GM21825 (cell line): ENCODE results near the gene HNRNPAB.
"Not testable (repeated sequence)": the region's sequence is repeated elsewhere in the genome, so short reads cannot be mapped to it uniquely, and the experiment has no call there.

Source experiments
- ATAC-seq: cut with Tn5 transposase; IDR thresholded peaks from one replicate; pipeline ENCODE4 v1.9.1; 2021; ENCODE audit warnings: mild to moderate bottlenecking, moderate library complexity; ENCODE audit not compliant: unreplicated experiment

The HNRNPAB gene

DNA sequence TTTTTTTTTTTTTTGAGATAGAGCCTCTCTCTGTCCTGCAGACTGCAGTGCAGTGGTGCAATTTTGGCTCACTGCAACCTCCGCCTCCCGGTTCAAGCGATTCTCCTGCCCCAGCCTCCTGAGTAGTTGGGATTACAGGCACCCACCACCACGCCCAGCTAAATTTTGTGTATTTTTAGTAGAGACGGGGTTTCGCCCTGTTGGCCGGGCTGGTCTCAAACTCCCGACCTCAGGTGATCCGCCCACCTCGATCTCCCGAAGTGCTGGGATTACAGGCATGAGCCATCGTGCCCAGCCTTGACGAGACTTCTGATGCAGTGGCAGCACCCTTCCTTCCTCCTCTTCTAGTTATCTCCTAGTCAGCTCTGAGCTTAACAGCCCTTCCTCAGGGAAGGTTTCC lies 24.8 kb downstream of the HNRNPAB start:
- not testable (repeated sequence) for ATAC-seq

DNA sequence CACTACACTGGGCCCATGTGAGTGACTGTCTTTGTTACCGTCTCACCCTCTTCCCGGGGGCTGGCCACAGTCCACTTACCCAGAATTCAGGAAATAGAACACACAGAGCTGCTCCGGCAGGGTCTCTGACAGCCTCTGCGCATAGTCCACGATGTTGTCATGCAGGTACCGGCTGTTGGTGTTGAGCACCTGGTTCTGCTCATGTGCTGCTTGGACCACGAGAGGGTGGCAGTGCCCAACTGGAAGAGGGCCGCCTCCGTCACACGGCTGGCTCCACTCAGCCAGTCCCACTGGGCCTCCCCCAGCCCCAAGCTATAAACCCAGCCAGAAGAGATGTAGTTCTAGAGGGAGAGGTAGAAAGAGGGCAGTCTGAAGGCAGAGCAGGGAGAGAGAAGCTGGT lies 25.5 kb downstream of the HNRNPAB start:
- ATAC-seq: no peak

DNA sequence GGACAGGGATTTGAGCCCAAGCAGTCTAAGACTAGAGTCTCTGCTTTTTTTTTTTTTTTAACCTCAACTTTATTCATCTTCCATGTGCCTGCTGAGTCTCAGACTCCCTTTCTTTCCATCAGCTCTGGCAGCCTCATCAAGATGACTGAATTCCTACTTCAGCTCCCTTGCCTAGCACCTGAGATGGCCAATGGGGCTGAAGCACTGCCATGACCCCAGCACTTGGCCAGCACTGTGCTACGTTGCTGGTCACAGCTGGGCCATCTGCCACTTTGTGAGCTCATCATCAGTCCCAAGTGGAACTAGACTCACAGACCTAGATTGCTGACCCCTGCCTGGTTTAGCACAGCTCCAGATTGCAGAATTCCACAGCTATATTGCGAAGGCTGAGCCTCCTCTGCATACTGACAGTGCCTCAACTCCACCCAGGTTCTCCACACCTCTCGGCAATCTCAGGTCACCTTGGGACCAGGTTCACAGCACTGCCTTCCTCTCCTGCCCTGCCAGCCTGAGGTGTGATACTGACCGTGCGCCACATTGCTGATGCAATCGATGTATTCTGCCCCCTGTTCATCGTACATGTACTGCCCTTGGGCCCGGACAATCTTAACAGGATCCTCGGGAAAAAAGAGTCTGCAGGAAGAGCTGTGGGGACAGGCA lies 26.7 kb downstream of the HNRNPAB start:
- ATAC-seq: no peak

DNA sequence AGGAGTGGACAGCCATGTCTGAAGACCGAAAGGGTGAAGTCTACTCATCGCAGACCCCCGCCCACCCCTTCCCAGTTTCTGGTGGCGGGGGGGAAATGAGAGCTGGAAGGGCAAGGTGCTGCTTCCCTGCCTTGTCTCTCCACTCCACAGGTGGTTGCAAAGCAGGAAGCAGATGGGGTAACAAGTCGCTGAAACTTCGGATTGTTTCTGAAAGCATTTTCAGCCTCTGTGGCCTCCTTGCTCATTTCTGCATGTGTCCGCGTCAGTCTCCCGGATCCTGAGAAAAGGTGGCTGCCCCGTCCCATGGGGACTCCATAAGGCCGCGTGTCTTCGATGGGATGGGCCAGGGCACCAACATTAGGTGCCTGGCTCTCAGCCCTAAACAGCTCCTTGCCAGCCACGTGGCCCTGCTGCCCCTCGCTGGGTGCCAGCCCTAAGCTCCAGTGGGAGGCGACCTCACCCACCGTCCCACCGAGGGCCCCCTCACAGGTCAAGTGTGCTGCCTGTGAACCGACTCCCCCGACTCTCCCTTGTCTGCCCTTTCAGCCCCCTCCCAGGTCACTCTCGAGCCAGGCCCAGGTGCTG lies 27.3 kb downstream of the HNRNPAB start:
- ATAC-seq: no peak

DNA sequence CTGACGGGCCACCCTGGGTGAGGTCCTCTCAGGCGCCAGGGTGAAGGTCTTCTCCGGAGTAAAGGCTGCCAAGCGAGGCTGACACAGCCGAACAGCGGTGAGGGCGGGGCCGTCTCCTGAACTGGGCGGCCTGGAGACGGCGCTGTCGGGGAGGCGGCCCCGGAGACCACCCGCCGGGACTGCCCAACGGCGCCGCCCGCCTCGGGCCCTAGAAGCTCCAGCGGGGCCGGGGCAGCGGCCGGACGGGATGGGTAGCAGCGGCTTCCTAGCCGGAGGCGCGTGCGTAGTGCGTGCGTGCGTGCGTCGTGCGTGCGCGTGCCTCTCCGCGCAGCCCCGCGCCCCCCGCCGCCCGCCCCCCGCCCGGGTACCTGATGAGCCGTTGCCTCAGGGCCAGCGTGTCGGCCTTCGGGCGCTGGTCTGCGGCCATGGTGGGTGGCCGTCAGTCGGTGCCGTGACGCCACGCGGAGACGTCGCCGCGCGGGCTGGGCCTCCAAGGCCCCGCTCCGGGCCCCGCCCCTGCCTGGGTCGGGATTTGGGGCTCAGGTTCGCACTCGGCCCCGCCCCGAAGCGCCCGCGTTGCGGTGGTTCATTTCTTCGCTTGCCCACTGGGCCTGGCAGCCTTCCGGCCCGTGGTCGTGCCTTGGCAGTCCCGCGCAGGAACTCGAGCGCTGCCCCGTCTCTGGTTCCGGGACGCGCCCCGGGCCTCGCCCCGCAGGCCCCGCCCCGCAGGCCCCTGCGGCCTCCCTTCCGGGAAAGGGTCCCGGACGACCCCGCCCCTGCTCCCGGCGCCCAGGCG lies 28.0 kb downstream of the HNRNPAB start, which contains the start of gene PHYKPL:
PHYKPL (minus strand) TSS at position 679 of the 796 bp plus-strand sequence; CDS start at position 427, 252 bp downstream.
- ATAC-seq: peak; percentile 58

DNA sequence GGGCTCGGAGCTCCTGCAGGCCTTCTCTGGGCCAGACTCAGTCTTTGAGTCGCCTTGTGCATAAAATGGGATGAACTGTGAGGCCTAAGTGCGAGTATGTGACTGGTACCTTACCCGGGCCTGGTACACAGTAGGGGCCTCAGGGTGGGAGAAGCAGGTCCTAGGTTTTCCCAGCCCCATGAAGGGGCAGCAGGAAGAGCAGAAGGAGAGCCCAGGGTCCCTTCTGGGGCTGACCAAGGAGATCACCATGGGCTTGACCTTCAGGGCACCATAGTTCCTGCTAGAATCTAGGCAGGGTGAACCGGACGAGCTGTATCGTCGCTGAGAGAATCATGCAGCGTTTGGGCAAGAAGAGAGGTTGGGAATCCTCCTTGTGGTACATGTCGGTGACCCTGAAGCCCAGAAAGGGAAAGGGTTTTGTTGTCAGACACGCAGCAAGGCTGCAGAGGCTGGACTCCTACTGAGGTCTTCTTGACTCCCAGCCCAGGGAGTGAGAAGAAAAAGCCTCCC lies 28.6 kb downstream of the HNRNPAB start:
- ATAC-seq: no peak

DNA sequence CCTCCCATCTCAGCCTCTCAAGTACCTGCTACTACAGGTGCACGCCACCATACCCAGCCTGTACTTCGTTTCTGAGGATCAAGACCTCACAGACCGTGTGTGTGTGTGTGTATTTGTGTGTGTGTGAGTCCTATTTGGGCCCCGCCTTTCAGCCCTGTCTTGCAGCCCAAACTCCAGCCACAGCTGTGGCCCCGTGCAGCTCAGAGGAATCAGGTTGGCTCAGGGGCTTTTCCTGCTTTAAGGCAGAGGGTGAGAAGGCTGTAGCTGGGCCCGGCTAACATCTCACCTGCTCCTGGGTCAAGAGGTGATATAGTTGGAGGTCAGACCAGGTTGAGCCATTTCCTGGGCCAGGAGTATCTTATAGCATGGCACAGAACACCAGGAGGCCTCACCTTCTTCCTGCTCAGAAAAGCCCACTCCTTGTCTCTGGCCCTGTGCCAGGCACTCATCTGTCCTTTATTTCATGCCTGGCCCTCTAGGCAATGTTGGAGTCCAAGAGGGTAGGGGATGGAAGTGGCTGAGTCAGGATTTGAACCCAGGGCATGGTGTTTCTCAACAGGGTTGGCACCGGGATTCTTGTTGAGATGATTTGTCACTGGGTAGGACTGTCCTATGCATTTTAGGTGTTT lies 29.9 kb downstream of the HNRNPAB start:
- ATAC-seq: no peak

DNA sequence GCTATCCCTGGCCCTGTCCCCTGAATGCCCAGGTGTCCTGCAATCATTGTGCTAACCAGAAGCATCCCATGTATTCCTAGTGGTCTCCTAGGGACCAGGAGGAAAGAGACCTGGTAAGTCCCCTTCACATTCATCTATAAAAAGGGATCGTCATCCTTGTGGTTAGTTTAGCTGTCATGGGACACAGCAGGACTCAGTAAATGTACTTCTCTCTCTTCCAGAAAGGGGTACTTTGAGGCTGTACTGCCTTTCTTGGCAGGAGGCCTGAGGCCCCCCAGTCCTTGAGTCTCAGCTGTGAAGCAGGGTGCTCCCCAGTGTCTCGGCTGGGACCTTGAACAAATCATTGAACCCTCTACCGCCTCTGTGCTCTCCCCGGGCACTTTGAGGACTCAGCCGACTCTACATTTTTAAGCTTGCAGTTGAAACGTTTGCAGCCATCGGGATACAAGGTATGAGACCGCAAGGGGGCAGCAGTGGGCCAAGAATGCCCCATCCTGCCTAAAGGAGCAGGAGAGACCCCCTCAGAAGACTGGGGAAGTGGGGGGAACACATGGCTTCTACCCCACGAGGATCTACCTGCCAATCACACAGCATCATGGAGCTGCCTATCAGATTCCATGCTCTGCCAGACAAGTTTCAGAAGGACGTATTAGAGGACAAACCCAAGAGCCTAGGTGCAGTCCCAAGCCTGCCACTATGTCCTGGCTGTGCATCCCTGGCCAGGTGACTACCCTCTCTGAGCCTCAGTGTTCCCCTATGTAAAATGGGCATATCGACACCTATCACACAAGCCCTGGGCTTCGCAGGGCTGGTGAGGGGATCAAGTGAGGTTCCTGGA lies 30.6 kb downstream of the HNRNPAB start:
- no peak for ATAC-seq

DNA sequence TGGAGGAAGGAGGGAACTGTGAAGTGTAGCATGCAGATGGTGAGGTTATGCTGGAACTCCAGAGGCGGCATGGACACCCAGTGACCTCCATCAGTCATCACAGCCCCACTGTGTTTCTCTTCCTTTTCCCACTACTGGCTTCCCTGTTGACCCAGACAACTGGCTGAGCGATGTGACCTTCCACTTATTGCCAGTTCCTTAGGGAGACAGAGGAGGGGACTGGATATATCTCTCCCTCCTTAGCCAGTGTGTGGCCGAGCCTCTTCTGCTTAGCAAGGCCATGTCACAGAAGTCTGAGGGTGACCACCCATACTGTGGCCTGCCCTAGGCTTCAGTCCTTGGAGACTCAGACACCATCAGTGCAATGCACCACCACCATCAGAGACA lies 31.2 kb downstream of the HNRNPAB start:
- no peak for ATAC-seq

DNA sequence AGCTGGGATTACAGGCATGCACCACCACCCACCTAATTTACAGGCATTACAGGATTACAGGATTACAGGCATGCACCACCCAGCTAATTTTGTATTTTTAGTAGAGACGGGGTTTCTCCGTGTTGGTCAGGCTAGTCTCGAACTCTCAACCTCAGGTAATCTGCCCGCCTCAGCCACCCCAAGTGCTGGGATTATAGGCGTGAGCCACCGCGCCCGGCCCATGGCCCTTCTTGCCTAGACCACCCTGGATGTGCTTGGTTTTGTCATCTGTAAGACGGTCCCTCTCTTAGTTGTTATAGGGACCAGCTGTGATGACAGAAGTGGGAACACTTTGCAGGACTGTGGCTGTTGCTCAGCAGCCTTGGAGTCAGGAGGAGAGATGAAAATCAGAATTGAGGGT lies 31.8 kb downstream of the HNRNPAB start:
- ATAC-seq: no peak

DNA sequence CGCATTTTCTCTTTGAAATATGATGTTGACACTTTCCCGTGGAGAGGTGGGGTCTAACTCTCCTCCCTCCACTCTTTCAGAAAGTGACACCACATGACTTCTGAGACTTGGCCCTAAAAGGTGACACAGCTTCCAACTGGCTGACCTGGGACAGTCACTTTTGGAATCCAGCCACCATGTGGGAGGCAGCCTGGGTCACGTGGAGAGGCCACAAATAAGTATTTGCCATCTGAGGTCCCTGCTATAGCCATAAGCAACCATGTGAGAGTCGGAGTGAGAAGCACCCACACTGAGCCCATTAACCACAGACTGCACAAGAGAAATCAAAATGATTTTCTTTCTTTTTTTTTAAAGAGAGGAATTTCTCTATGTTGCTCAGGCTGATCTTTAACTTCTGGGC lies 32.3 kb downstream of the HNRNPAB start:
- no peak for ATAC-seq

DNA sequence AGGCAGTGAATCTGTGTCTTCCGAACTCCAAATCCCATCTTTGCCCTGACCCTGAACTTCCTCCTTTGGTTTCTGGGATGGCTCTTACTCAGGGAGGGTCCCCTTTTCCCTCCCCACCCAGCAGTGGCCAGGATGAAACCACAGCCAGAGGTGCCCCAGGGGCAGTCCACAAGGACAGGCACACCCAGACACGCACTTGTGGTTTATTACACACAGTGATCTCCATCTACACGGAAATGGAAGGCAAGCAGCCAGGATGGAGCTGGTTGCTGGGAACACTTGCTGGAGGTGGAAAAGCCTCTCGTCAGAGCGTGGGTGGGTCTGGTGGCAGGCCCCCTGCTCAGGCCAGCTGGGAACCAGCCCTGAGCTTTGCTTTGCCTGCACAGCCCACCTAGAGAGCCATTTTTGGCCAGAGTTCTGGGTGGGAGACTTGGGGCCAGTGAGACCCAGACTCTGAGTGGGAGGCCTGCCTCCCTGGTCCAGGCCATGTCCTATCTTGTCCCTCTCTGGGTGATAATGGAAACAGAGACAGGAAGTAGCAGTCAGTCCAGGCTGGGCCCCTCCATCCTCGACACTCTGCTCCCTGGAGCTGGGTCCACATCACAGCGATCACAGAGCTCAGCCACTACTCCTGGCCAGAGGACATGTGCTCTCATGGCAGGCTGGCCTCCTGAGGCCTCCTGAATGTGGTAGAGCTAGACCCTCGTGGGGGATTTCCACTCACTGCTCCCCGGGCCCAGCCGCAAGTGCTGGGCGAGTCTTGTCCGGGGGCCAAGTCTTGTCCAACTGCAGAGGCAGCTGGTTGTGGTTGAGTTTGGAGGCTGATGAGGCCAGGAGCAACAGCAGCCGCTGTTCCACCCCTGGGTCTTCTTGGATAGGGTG lies 33.3 kb downstream of the HNRNPAB start:
- no peak for ATAC-seq

DNA sequence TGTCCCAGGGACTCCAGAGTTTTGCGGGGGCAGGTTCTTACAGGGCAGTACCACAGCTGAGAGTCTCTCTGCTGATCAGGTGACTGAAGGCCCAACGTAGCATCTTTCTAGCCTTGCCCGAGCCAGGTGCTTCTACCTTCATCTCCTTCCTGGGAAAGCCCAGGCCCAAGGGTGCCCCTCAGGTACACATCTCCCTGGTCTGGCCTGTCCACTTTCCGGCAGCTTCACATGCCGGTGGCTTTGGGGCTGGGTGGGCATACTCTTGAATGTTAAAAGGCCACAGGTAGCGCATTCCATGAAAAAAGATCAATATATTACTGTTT lies 33.9 kb downstream of the HNRNPAB start:
- ATAC-seq: no peak

DNA sequence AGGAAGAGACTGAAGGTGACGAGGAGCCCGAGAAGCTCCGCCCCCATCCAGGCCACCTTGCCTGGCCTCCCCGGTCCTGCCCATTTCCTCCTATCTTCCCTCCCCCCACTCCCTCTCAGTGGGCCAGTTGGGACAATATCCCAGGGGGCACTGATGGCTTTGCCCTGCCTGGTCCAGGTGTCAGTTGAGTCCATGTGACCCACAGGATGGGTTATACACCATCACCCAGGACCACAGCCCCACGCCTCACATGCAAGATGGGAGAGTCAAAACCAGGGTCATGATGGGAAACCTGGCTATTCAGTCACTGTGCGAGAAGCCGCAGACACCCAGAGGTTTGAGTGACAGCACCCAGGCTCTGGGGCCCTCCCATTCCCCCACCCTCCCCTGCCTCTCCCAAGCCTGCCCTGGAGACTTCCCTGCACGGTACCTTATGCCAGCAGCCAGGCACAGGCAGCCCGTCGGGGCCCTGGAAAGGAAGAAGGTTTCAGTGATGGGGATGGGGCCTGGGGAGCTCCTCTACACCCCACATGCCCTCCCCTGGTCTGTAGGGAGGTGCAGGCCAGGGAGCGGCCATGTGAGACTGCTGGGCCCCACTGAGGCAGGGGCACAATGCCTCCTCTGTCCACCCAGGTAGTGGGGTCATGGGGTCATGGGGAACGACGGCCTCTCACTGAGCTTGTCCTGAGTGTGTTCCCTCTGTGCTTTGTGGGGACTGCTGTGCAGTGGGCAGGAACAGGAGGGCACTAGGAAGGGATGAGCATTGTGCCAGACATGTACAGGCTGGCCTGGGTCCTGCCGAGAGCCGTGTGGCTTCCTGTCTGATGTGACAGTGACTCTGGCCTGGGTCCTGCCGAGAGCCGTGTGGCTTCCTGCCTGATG lies 34.6 kb downstream of the HNRNPAB start:
- ATAC-seq: no peak

DNA sequence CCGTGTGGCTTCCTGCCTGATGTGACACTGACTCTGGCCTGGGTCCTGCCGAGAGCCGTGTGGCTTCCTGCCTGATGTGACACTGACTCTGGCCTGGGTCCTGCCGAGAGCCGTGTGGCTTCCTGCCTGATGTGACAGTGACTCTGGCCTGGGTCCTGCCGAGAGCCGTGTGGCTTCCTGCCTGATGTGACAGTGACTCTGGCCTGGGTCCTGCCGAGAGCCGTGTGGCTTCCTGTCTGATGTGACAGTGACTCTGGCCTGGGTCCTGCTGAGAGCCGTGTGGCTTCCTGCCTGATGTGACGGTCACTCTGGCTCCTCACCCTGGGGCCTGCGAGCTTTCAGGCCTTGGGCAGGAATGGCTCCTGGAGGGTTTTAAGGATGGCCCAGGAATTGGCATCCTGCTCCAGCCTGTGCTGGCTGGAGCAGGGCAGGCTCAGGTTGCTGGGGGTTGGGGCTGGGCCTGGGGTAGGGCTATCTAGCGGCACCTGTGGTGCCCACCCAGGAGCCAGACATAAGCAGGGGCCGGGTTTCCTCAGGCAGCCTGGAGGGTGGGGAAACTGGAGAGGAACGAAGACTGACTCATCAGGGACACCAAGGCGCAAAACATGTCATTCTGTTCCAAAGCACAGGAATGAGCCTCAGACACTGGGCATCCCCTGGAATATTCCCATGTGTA lies 35.4 kb downstream of the HNRNPAB start:
- ATAC-seq: not testable (repeated sequence)

DNA sequence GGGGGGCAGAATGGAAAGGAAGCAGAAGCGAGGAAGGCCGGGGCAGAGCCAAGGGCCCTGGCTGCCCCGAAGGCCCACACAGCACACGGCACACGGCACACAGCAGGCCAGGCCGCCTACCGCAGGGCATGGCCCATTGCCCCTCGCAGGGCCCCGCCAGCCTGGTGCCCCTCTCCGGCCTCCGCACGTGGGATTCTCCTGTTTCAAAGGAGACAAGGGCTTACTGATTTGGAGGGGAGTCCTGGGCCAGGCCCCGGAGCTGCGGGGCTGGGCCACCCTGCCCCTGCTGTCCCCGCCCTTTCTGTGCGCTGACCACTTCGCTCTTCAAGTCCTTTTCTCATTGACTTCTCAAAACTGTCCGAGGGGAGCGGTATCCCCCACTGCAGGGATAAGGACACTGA lies 36.0 kb downstream of the HNRNPAB start:
- no peak for ATAC-seq

DNA sequence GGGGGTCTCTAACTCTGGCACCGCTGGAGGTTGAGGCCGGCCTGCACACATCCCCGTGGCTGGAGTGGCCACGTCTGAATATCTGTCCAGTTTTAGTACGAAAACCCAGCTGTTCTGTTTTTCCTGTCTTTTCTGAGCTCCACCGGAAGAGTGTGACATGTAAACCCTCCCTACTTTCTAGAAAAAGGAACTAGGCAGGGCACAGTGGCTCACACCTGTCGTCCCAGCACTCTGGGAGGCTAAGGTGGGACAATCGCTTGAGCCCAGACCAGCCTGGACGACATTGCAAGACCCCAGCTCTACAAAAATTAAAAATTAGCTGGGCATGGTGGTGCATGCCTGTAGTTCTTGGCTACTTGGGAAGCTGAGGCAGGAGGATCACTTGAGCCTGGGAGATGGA lies 36.4 kb downstream of the HNRNPAB start:
- peak; percentile 19 for ATAC-seq

DNA sequence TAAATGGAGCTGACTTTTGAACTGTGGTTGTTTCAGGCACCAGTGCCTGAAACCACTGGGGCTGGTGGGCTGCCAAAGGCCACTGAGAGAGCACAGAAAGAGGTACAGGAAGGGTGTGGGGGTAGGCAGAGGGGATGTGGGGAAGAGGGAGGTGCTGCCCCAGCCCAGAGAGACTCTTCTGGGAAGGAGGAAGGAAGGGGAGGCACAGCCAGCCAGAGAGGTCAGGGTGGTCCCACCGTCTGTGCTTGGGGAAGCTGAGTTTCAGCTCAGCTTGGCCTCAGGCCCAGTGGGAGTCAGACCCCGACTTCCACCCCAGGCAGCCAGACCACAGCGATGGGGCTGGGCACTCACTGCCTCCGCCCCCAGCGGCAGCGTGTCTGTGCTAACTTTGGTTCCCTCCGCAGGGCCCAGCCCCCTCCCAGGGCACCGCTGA lies 36.9 kb downstream of the HNRNPAB start:
- peak; percentile 31 for ATAC-seq
